Measurements from ENCODE around the gene STING1. TPM values are rescaled to one million over a fixed set of nuclear protein-coding genes. Genes with fewer than 3 reads are reported as not detected.

The STING1 gene
- total and polyA plus RNA-seq, 2 of the 13 experiments (the other 11 are each of a cell fraction or from before 2014, with no cell fraction given) = 1.3 to 4.4 TPM

- TF ChIP-seq, protein P1, sequence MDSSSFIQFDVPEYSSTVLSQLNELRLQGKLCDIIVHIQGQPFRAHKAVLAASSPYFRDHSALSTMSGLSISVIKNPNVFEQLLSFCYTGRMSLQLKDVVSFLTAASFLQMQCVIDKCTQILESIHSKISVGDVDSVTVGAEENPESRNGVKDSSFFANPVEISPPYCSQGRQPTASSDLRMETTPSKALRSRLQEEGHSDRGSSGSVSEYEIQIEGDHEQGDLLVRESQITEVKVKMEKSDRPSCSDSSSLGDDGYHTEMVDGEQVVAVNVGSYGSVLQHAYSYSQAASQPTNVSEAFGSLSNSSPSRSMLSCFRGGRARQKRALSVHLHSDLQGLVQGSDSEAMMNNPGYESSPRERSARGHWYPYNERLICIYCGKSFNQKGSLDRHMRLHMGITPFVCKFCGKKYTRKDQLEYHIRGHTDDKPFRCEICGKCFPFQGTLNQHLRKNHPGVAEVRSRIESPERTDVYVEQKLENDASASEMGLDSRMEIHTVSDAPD (CRISPR knock-in tag; IDR thresholded peaks at IDR 0.05) = peak; percentile 10; the same call in 1 of the 2 replicates
- TF ChIP-seq ZNF451 (CRISPR knock-in tag; IDR thresholded peaks at IDR 0.05) = 0 out of 2 replicates have a peak, but pooled peaks have one; percentile 56
- TF ChIP-seq ONECUT2 (CRISPR knock-in tag; IDR thresholded peaks at IDR 0.05) = peak; percentile 70; the same call in 1 of the 2 replicates
- TF ChIP-seq CAMTA2 (CRISPR knock-in tag; IDR thresholded peaks at IDR 0.05; ENCODE audit: borderline replicate concordance) = no peak
- TF ChIP-seq ZSCAN21 (CRISPR knock-in tag; IDR thresholded peaks at IDR 0.05; ENCODE audit: borderline replicate concordance) = no peak
- TF ChIP-seq ESRRA (CRISPR knock-in tag; IDR thresholded peaks at IDR 0.05; ENCODE audit: low read depth) = 0 out of 2 replicates have a peak, but pooled peaks have one; percentile 5
- TF ChIP-seq ZSCAN30 (CRISPR knock-in tag; IDR thresholded peaks at IDR 0.05) = no peak
- TF ChIP-seq BCL6 (CRISPR knock-in tag; IDR thresholded peaks at IDR 0.05) = 0 out of 2 replicates have a peak, but pooled peaks have one; percentile 3
- no peak for TF ChIP-seq MAX (IDR thresholded peaks at IDR 0.05)
- 0 out of 2 replicates have a peak, but pooled peaks have one; percentile 3 for TF ChIP-seq GZF1 (CRISPR knock-in tag; IDR thresholded peaks at IDR 0.05)
These were observed 43.9 kb downstream of the STING1 start (continued) for GRCh38 chr5:139438707-139439012.

DNA sequence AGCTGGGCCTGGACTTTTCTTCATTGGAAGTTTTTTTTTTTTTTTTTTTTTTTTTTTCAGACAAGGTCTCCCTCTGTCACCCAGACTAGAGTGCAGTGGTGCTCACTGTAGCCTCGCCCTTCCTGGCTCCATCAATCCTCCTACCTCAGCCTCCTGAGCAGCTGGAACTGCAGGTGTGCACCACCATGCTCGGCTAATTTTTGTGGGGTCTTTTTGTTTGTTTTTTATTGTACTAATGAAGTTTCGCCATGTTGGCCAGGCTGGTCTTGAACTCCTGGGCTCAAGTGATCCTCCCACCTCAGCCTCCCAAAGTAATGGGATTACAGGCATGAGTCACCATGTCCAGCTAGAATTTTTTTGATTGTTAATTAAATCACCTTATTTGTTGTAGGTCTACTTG is 46.9 kb downstream of the STING1 start:
- ATAC-seq = no peak
- H3K27me3 ChIP-seq (ENCODE audit: control insufficient read depth in 1 of 2, insufficient read depth in 2 of 2, low read length in 2 of 2) = no peaks in the 10 kb centered on the region
- no peak overlapping the region for H3K4me2 ChIP-seq (ENCODE audit: low read depth, low read length)
- no peak overlapping the region for H3K9ac ChIP-seq (ENCODE audit: insufficient read depth, low read depth, low read length)
- 96% methylated on average over 3 of the region's 3 CpGs for WGBS (ENCODE audit: low lambda C conversion rate)
- no peak overlapping the region for H3K27ac ChIP-seq (ENCODE audit: extremely low read length, insufficient read depth, low read length)
- no peak overlapping the region for H3K4me3 ChIP-seq (replicated peaks in 1 of 3; ENCODE audit: insufficient read depth in 1 of 3, low read depth in 2 of 3, low read length in 3 of 3)
- H3K36me3 ChIP-seq (replicated peaks in 1 of 2; ENCODE audit: control insufficient read depth in 1 of 2, insufficient read depth in 2 of 2, low read length in 2 of 2) = no peaks in the 10 kb centered on the region
- no peak for FAIRE-seq
- no peak for DNase-seq (ENCODE audit: low spot score)
- no peaks in the 10 kb centered on the region for H3K9me3 ChIP-seq (ENCODE audit: low read length)
- ChIA-PET CTCF (ENCODE audit: low intra/inter-chr PET ratio, low total read pairs) (no interaction called here), POLR2A (interaction anchor here (1.3 kb wide), 1 partner anchor 67 kb away, joined by 4 read pairs; no protein-coding TSS in a partner anchor)
- BruUV-seq (replicated peaks) = no TSS peak
- H3K4me1 ChIP-seq (ENCODE audit: insufficient read depth, low read length) = peaks cover 15% of the 10 kb centered on the region
- H2AFZ ChIP-seq (ENCODE audit: low read length) = no peak overlapping the region
- in situ Hi-C loops (cut with HindIII; ENCODE audit: extremely low pct_ligation_motif_present, low pct_unique_long_range_greater_than_20kb) = no loop called here
- no peaks in the 10 kb centered on the region for H4K20me1 ChIP-seq (ENCODE audit: insufficient read depth, low read length)
- H3K79me2 ChIP-seq (ENCODE audit: insufficient read depth, low read length) = no peaks in the 10 kb centered on the region
- intact Hi-C loops (cut with micrococcal nuclease; ENCODE audit: unreplicated experiment) = loop anchor here (5.0 to 10.0 kb wide), 2 partner anchors 67 to 309 kb away; no protein-coding TSS in a partner anchor
- TF ChIP-seq ZNF740 (CRISPR knock-in tag; IDR thresholded peaks at IDR 0.05) = no peak
- no peak for TF ChIP-seq RFXAP (CRISPR knock-in tag; IDR thresholded peaks at IDR 0.05; ENCODE audit: borderline replicate concordance)
- no peak for TF ChIP-seq TRAFD1 (CRISPR knock-in tag; IDR thresholded peaks at IDR 0.05; ENCODE audit: borderline replicate concordance)
- TF ChIP-seq SMYD3 (CRISPR knock-in tag; IDR thresholded peaks at IDR 0.05) = no peak
- no peak for TF ChIP-seq GATAD2A (CRISPR knock-in tag; IDR thresholded peaks at IDR 0.05)
- TF ChIP-seq, protein P2, sequence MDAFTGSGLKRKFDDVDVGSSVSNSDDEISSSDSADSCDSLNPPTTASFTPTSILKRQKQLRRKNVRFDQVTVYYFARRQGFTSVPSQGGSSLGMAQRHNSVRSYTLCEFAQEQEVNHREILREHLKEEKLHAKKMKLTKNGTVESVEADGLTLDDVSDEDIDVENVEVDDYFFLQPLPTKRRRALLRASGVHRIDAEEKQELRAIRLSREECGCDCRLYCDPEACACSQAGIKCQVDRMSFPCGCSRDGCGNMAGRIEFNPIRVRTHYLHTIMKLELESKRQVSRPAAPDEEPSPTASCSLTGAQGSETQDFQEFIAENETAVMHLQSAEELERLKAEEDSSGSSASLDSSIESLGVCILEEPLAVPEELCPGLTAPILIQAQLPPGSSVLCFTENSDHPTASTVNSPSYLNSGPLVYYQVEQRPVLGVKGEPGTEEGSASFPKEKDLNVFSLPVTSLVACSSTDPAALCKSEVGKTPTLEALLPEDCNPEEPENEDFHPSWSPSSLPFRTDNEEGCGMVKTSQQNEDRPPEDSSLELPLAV (CRISPR knock-in tag; conservative IDR thresholded peaks at IDR 0.05; ENCODE audit: low read depth) = no peak
- TF ChIP-seq ZMYM4 (CRISPR knock-in tag; IDR thresholded peaks at IDR 0.05) = no peak
- TF ChIP-seq HIVEP1 (CRISPR knock-in tag; IDR thresholded peaks at IDR 0.05) = no peak
- TF ChIP-seq GFI1 (CRISPR knock-in tag; IDR thresholded peaks at IDR 0.05; ENCODE audit: borderline replicate concordance) = no peak
- TF ChIP-seq KAT8 (CRISPR knock-in tag; IDR thresholded peaks at IDR 0.05) = no peak

Data from HepG2 (cell line).